GM18511 (cell line): Measurements from ENCODE around the gene LPCAT1.

Experiments used
- ATAC-seq: cut with Tn5 transposase; IDR thresholded peaks from one replicate; pipeline ENCODE4 v1.9.1; 2021; ENCODE audit warnings: mild to moderate bottlenecking, moderate library complexity; ENCODE audit not compliant: unreplicated experiment

The LPCAT1 gene

DNA sequence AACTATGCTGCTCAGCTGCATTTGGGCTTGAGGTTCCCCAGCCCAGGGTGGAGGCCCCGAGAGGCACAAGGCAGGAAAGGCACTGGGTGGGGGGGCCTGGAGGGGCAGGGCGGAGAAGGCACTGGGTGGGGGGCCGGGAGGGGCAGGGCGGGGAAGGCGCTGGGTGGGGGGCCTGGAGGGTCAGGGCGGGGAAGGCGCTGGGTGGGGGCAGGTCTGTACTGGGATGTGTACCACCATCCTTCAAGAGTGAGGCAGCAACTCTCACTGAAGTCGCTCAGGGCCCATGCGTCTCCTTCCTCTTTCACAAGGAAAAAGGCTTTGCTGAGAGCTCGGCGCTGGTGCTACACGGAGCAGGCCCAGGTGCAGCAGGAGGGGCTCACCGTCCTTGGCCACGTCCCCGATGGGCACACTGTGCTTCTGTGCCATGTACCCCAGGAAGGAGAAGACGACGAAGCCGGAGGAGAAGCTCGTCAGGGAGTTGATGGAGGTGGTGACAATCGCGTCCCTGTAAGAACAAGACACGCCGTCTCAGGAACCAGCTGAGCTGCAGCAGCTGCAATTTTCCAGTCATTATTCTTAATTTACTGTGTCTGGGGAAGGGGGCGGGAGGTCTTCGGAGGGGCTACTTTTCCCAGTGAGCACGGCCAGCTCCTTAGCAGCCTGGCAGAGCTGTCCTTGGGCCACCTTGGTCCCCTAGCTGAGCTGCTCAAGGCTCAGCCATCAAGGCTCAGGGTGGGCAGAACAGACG, 109.3 kb downstream of the LPCAT1 start:
- ATAC-seq = no peak

DNA sequence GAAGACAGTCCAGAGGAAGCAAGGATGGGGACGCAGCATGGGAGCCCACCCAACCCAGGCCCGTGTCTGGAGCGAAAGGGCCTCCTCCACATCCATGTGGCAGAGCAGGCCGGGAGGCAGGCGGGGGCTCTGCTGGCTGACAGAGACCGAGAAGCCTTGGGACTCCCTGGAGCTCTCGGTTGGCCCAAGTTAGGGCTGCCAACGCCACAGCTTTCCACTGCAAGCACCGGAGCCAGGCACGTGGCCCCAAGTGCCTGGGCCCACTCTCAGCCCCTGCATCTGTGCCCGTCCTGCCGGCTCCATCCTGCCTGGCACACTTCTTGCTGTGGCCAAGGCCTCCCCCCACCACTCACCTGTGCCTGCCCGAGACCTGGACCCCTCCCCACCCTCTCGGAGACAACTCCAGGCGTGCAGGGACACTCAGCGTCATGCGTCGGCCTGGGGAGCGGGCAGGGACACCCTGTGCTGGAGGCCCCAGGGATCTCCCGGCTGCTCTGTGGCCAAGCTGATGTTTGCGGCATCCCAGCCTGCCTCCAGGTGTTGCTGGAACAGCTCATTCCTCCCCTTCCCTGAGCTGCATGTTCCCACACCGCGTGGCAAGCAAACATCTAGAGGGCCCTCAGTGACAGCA, 110.0 kb downstream of the LPCAT1 start:
- no peak for ATAC-seq

GRCh38 chr5:1413211-1413610, 110.5 kb downstream of the LPCAT1 start:
- ATAC-seq = no peak

DNA sequence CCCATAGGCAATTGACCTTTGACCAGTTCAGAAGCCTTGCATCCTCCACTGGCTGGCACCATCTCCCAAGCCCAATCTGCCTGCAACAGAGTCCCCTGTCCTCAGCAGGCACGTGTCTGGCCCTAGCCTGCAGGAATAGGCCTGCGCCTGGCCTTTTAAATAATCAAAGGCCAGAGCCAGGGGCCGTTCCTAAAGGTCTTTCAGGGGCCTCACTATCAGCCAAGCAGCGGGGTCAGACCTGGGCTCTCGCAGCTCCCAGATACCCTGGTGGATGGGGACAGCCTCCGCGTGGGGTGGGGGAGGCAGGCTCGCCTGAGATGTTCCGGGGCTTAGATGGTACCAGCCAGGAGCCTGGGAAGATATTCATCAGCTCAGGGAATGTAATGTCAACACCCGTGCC, 111.1 kb downstream of the LPCAT1 start:
- no peak for ATAC-seq

DNA sequence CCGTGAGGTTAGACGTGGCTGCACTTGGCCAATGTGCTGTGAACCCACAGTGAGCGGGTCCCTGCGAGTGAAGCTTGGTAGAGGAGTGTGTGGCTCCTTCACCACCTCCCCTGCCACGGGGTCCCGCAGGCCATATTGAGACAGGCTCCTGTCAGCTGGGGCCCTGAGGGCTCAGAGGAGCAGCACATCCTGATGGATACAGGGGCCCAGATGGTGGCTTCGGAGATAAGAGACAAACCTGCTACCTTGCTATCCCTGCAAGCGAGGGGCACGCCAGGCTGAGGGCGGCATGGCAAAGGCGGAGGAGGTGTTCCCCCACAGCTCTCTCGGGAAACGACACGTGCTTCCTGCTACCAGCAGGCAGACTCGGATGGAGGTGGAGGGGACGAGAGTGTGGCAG, 111.6 kb downstream of the LPCAT1 start:
- no peak for ATAC-seq
